B cell (primary cell): Measurements from ENCODE around the gene FXYD3. TPM values are rescaled to one million over a fixed set of nuclear protein-coding genes. Genes with fewer than 3 reads are reported as not detected.

ENCODE experiments used
- ATAC-seq: fragments of 200-7000 bp; cut with Tn5 transposase; one replicate; pipeline ENCODE4 v1.10.0; 2021; ENCODE audit warnings: low read depth, mild to moderate bottlenecking, moderate number of reproducible peaks, moderate library complexity
- CTCF ChIA-PET: fragments of 350-600 bp; sonication (Branson Sonifier 250); formaldehyde crosslinking; loops from one replicate; lab custom pipeline; 2021; ENCODE audit warnings: antibody characterized with exemption, inconsistent platforms; lab: Charles Lee
- POLR2A ChIA-PET: fragments of 350-600 bp; sonication (Branson Sonifier 250); formaldehyde crosslinking; loops from one replicate; lab custom pipeline; 2021; ENCODE audit warnings: antibody characterized with exemption; lab: Charles Lee
- DNase-seq: peaks from one replicate; pipeline ENCODE4 v3.0.0; 2013
- H2AFZ ChIP-seq: 2 replicates; pipeline ENCODE4 v1.6.1; 2012; ENCODE audit warnings: mild to moderate bottlenecking, low read depth, low read length; ENCODE audit not compliant: insufficient read depth, poor library complexity, severe bottlenecking
- H3K27ac ChIP-seq, 2 donors: 1 replicate in 1 of 2; 2 replicates in 1 of 2; pipeline ENCODE4 v1.5.1; 2012 to 2013; ENCODE audit warnings: low read length in 2 of 2, mild to moderate bottlenecking in 2 of 2, moderate library complexity in 1 of 2
- H3K27me3 ChIP-seq, 4 experiments: fragments of 200-600 bp in 1 of 4; sonication (generic) in 1 of 4; replicated peaks in 1 of 4; 1 replicate in 2 of 4; 2 replicates in 2 of 4; pipeline versions ENCODE4 v1.6.1 to v1.7.0; 2013 to 2016; ENCODE audit warnings: low read length in 3 of 4, mild to moderate bottlenecking in 2 of 4, mixed read lengths in 1 of 4, moderate library complexity in 1 of 4; ENCODE audit not compliant: insufficient read depth in 4 of 4, control insufficient read depth in 3 of 4; ENCODE audit errors: control extremely low read depth in 1 of 4
- H3K36me3 ChIP-seq, 2 experiments: replicated peaks in 1 of 2; 1 replicate in 1 of 2; 2 replicates in 1 of 2; pipeline versions ENCODE4 v1.6.1 to v1.7.1; 2013; ENCODE audit warnings: low read length in 1 of 2; ENCODE audit not compliant: insufficient read depth in 2 of 2, control insufficient read depth in 1 of 2; ENCODE audit errors: control extremely low read depth in 1 of 2, extremely low read depth in 1 of 2
- H3K4me1 ChIP-seq, 2 donors: fragments of 200-600 bp in 1 of 2; sonication (generic) in 1 of 2; 1 replicate in 1 of 2; 2 replicates in 1 of 2; pipeline versions ENCODE4 v1.5.1 to v1.6.1; 2013 to 2017; ENCODE audit warnings: low read length in 2 of 2; ENCODE audit not compliant: control insufficient read depth in 2 of 2, insufficient read depth in 2 of 2
- H3K4me2 ChIP-seq: replicated peaks from 2 replicates; pipeline ENCODE3; 2012; ENCODE audit warnings: mild to moderate bottlenecking, low read depth, low read length; ENCODE audit not compliant: poor library complexity, severe bottlenecking
- H3K4me3 ChIP-seq, 5 experiments: fragments of 200-600 bp in 1 of 5; sonication (generic) in 1 of 5; 1 replicate in 3 of 5; 2 replicates in 2 of 5; pipeline versions ENCODE4 v1.5.1 to v1.7.0; 2011 to 2016; ENCODE audit warnings: low read length in 4 of 5, mild to moderate bottlenecking in 4 of 5, low read depth in 2 of 5, control low read depth in 1 of 5, moderate library complexity in 1 of 5; ENCODE audit not compliant: insufficient read depth in 1 of 5; ENCODE audit errors: control extremely low read depth in 1 of 5, extremely low read depth in 1 of 5
- H3K79me2 ChIP-seq: fragments of 200-600 bp; sonication (generic); one replicate; pipeline ENCODE4 v1.6.0; 2016; ENCODE audit warnings: low read length; ENCODE audit not compliant: control insufficient read depth, insufficient read depth
- H3K9ac ChIP-seq: fragments of 200-600 bp; sonication (generic); 2 replicates; pipeline ENCODE4 v1.6.1; 2017; ENCODE audit warnings: mild to moderate bottlenecking, low read length, moderate library complexity
- H3K9me3 ChIP-seq, 3 donors: one replicate each; pipeline versions ENCODE4 v1.6.1 to v1.7.1; 2013; ENCODE audit warnings: low read length in 2 of 3; ENCODE audit not compliant: control insufficient read depth in 2 of 3, insufficient read depth in 1 of 3; ENCODE audit errors: control extremely low read depth in 1 of 3
- H4K20me1 ChIP-seq: 2 replicates; pipeline ENCODE4 v1.6.0; 2012; ENCODE audit warnings: mild to moderate bottlenecking, low read length; ENCODE audit not compliant: insufficient read depth, control insufficient read depth, poor library complexity, severe bottlenecking
- H3K27ac Mint-ChIP-seq: one replicate; pipeline ENCODE4 v1.8.0; 2021; ENCODE audit warnings: mixed read lengths
- H3K27me3 Mint-ChIP-seq: one replicate; pipeline ENCODE4 v1.8.0; 2021; ENCODE audit warnings: mixed read lengths
- H3K4me1 Mint-ChIP-seq: one replicate; pipeline ENCODE4 v1.8.0; 2021; ENCODE audit warnings: mixed read lengths
- H3K4me3 Mint-ChIP-seq: one replicate; pipeline ENCODE4 v1.8.0; 2021; ENCODE audit warnings: mixed read lengths
- H3K9me3 Mint-ChIP-seq: one replicate; pipeline ENCODE4 v1.8.0; 2022; ENCODE audit warnings: mixed read lengths; ENCODE audit not compliant: insufficient read depth
- EZH2 ChIP-seq: IDR thresholded peaks from 2 replicates; pipeline ENCODE4 v1.6.1; 2012; ENCODE audit warnings: borderline replicate concordance, low read depth, mild to moderate bottlenecking, moderate library complexity, low read length; ENCODE audit not compliant: insufficient read depth, poor library complexity, severe bottlenecking
- WGBS: methylation state at CpG from one replicate; pipeline ENCODE4 v1.1.5; 2013; ENCODE audit warnings: missing lambda C conversion rate; ENCODE audit not compliant: insufficient coverage; 5-methylcytosine and 5-hydroxymethylcytosine counted together
- intact Hi-C: fragments of 100-400 bp; cut with micrococcal nuclease; formaldehyde crosslinking; loops from one replicate; pipeline ENCODE4 v1.10.0; 2022
- polyA plus RNA-seq: library from polyadenylated mRNA; depleted of rRNA; stranded (reverse); fragments of >200 nt; gene quantifications from 2 replicates; pipeline ENCODE4 v1.2.3, GENCODE V29; 2012
- total RNA-seq, 2 donors: library from RNA; stranded (reverse); fragments of 120-200 nt in 1 of 2; gene quantifications; 1 replicate in 1 of 2; 2 replicates in 1 of 2; pipeline versions ENCODE4 v1.2.3 to v1.2.4, GENCODE V29; 2013 to 2022
- TF ChIP-seq, protein P1 (sequence below): fragments of 200-600 bp; IDR thresholded peaks from one replicate; pipeline ENCODE4 v1.8.0; 2022; ENCODE audit warnings: antibody characterized with exemption, mild to moderate bottlenecking

FXYD3 gene
- total and polyA plus RNA-seq, 2 donors (not counting 1 experiment from before 2014, with no cell fraction given) = not detected

DNA sequence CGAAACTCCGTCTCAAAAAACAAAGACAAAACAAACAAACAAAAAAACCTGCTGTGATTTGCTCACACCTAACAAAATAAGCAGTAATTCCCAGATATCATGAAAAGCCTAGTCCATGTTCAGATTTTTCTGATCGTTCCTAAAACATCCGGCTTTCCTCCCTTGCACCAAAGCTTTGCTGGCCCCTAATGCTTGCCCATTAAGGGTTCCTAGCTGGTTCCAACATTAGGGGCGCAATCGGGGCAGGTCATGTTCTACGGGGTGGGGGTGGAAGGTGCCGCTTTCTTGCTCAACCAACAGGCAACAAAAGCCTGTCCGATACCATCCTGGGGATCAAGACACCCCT, 25.5 kb upstream of the FXYD3 start:
- Histone ChIP-seq H3K27me3 (no peaks in the 10 kb centered on the region), H3K79me2 (no peaks in the 10 kb centered on the region), H3K4me1 (peaks cover 56% of the 10 kb centered on the region in 2 donors), H3K4me2 (peak overlapping the region; percentile 75), H3K9ac (peak overlapping the region; percentile 11), H3K9me3 (no peaks in the 10 kb centered on the region), H2AFZ (peak overlapping the region; percentile 87), H4K20me1 (no peaks in the 10 kb centered on the region), H3K36me3 (no peaks in the 10 kb centered on the region), H3K4me3 (peak overlapping the region in 1 of 5 experiments; percentile 15), H3K27ac (no peak overlapping the region)
- TF ChIP-seq EZH2 = no peak
- TF ChIP-seq, protein P1, sequence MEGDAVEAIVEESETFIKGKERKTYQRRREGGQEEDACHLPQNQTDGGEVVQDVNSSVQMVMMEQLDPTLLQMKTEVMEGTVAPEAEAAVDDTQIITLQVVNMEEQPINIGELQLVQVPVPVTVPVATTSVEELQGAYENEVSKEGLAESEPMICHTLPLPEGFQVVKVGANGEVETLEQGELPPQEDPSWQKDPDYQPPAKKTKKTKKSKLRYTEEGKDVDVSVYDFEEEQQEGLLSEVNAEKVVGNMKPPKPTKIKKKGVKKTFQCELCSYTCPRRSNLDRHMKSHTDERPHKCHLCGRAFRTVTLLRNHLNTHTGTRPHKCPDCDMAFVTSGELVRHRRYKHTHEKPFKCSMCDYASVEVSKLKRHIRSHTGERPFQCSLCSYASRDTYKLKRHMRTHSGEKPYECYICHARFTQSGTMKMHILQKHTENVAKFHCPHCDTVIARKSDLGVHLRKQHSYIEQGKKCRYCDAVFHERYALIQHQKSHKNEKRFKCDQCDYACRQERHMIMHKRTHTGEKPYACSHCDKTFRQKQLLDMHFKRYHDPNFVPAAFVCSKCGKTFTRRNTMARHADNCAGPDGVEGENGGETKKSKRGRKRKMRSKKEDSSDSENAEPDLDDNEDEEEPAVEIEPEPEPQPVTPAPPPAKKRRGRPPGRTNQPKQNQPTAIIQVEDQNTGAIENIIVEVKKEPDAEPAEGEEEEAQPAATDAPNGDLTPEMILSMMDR = no peak
- H3K27me3 Mint-ChIP-seq = no peaks in the 10 kb centered on the region
- POLR2A ChIA-PET = no interaction called here
- no peak for ATAC-seq
- H3K4me3 Mint-ChIP-seq = peak overlapping the region; percentile 70
- 46% methylated on average over 4 of the region's 9 CpGs for WGBS
- H3K9me3 Mint-ChIP-seq = no peaks in the 10 kb centered on the region
- DNase-seq = no peak
- intact Hi-C loops = loop anchor here (1.0 to 5.0 kb wide), 4 partner anchors 23 to 117 kb away; no protein-coding TSS in a partner anchor
- H3K4me1 Mint-ChIP-seq = peaks cover 45% of the 10 kb centered on the region
- CTCF ChIA-PET = interaction anchor here (0.7 to 14.9 kb wide), 8 partner anchors 8 to 405 kb away, joined by 3 to 192 read pairs (median 4); no protein-coding TSS in a partner anchor
- H3K27ac Mint-ChIP-seq = no peak overlapping the region

DNA sequence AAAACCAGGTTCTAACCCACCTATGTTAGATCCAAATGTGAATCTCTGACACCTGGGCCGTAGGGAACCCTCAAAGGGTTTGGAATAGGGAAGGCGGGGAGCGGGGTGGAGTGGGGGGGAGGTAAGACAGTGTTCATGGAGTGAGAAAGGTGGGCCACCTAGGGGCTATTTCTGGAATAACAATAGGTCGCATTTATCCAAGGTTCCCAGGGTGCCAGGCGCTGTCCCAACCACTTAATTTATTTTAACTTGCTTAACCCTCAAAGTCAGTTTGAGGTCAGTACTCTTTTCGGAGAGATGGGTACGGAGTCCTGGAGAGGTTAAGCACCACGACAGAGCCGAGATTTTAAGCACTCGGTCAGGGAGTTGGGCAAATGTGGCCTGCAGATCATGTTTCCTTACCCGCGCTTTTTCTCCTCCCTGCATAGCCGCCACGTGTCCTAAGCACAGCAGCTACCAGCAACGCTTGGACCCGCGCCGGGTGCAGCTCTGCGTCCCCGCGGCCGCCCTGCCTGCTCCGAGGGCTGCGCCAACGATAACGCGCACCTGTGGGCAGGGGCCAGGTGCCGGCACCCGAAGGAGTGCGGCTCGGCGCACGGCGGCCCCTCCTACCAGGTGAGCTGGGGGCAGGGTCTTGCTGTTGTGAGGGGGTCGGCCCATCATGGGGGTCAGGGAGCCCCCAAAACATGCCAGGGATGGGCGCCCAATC, 25.0 kb upstream of the FXYD3 start:
- H3K4me3 ChIP-seq = peak overlapping the region in 2 of 5 experiments; percentile 15 to 20
- H3K27ac Mint-ChIP-seq = no peak overlapping the region
- no peaks in the 10 kb centered on the region for H4K20me1 ChIP-seq
- no peak overlapping the region for H3K27ac ChIP-seq
- H3K9me3 Mint-ChIP-seq = no peaks in the 10 kb centered on the region
- H3K4me1 Mint-ChIP-seq = peaks cover 40% of the 10 kb centered on the region
- H3K4me1 ChIP-seq = peaks cover 50% of the 10 kb centered on the region in 2 donors
- H3K79me2 ChIP-seq = no peaks in the 10 kb centered on the region
- H3K9me3 ChIP-seq = no peaks in the 10 kb centered on the region
- peak overlapping the region; percentile 70 for H3K4me3 Mint-ChIP-seq
- ChIA-PET CTCF (interaction anchor here (0.7 to 14.9 kb wide), 11 partner anchors 8 to 404 kb away, joined by 3 to 192 read pairs (median 6); no protein-coding TSS in a partner anchor), POLR2A (interaction anchor here (0.6 kb wide), 1 partner anchor 115 kb away, joined by 4 read pairs; no protein-coding TSS in a partner anchor)
- no peak for TF ChIP-seq EZH2
- TF ChIP-seq, protein P1 = peak; percentile 82
- peak overlapping the region; percentile 11 for H3K9ac ChIP-seq
- DNase-seq (peak; percentile 78), ATAC-seq (peak; percentile 68)
- no peaks in the 10 kb centered on the region for H3K27me3 ChIP-seq
- H3K4me2 ChIP-seq = peak overlapping the region; percentile 75
- peak overlapping the region; percentile 87 for H2AFZ ChIP-seq
- H3K36me3 ChIP-seq = no peaks in the 10 kb centered on the region
- no peaks in the 10 kb centered on the region for H3K27me3 Mint-ChIP-seq
- intact Hi-C loops = loop anchor here (1.0 to 5.0 kb wide), 4 partner anchors 23 to 117 kb away; no protein-coding TSS in a partner anchor
- WGBS = 22% methylated on average over 31 of the region's 36 CpGs
